NCI-H1048 (cell line): ENCODE results near the gene SP140.
"Not testable (repeated sequence)": the region's sequence is repeated elsewhere in the genome, so short reads cannot be mapped to it uniquely, and the experiment has no call there.

Source experiments
- DNase-seq: peaks from one replicate; lab custom pipeline; 2025; lab: John Stamatoyannopoulos, UW

SP140 gene

GRCh38 chr2:230225486-230225885, at the start of gene SP140:
SP140 (plus strand) TSS chr2:230225736; CDS start chr2:230225845, 109 bp downstream.
- no peak for DNase-seq

- no peak for DNase-seq
Observed at GRCh38 chr2:230176996-230177395, 48.5 kb upstream of the SP140 start.

- no peak for DNase-seq
Observed at GRCh38 chr2:230178546-230179485, 46.7 kb upstream of the SP140 start.

- no peak for DNase-seq
Observed at GRCh38 chr2:230179907-230180306, 45.6 kb upstream of the SP140 start.

- DNase-seq: no peak
Observed at GRCh38 chr2:230181195-230181594, 44.3 kb upstream of the SP140 start.

- no peak for DNase-seq
Observed at GRCh38 chr2:230184727-230185578, 40.6 kb upstream of the SP140 start.

- no peak for DNase-seq
Observed at GRCh38 chr2:230202430-230203109, 23.0 kb upstream of the SP140 start.

- no peak for DNase-seq
Observed at GRCh38 chr2:230203110-230203676, 22.3 kb upstream of the SP140 start.

- no peak for DNase-seq
Observed at GRCh38 chr2:230205034-230205433, 20.5 kb upstream of the SP140 start.

- no peak for DNase-seq
Observed at GRCh38 chr2:230205721-230206120, 19.8 kb upstream of the SP140 start.

GRCh38 chr2:230208576-230208975, 17.0 kb upstream of the SP140 start:
- DNase-seq: no peak

GRCh38 chr2:230209422-230210051, 16.0 kb upstream of the SP140 start:
- DNase-seq: no peak

GRCh38 chr2:230216489-230216888, 9.0 kb upstream of the SP140 start:
- no peak for DNase-seq

GRCh38 chr2:230217424-230217823, 8.1 kb upstream of the SP140 start:
- no peak for DNase-seq

- no peak for DNase-seq
Observed at GRCh38 chr2:230218421-230218820, 7.1 kb upstream of the SP140 start.

GRCh38 chr2:230219419-230220331, 5.9 kb upstream of the SP140 start, which contains the start of gene SP110:
SP110 (minus strand) TSS chr2:230219984; CDS start chr2:230216927, 3,057 bp downstream.
- peak; percentile 40 for DNase-seq

- no peak for DNase-seq
Observed at GRCh38 chr2:230220347-230220969, 5.1 kb upstream of the SP140 start.

- DNase-seq: no peak
Observed at GRCh38 chr2:230221493-230221892, 4.0 kb upstream of the SP140 start.

- not testable (repeated sequence) for DNase-seq
Observed at GRCh38 chr2:230222829-230223228, 2.7 kb upstream of the SP140 start.

- no peak for DNase-seq
Observed at GRCh38 chr2:230224458-230224857, 1.1 kb upstream of the SP140 start.
